Superior temporal gyrus (tissue), 1 donor: Measurements from ENCODE around the gene ALPK1.
"Not testable (repeated sequence)": the region's sequence is repeated elsewhere in the genome, so short reads cannot be mapped to it uniquely, and the experiment has no call there.

Experiments used
- DNase-seq: peaks from one replicate; pipeline ENCODE4 v3.0.0-alpha.2; 2016; ENCODE audit errors: extremely low spot score

ALPK1 gene

DNA sequence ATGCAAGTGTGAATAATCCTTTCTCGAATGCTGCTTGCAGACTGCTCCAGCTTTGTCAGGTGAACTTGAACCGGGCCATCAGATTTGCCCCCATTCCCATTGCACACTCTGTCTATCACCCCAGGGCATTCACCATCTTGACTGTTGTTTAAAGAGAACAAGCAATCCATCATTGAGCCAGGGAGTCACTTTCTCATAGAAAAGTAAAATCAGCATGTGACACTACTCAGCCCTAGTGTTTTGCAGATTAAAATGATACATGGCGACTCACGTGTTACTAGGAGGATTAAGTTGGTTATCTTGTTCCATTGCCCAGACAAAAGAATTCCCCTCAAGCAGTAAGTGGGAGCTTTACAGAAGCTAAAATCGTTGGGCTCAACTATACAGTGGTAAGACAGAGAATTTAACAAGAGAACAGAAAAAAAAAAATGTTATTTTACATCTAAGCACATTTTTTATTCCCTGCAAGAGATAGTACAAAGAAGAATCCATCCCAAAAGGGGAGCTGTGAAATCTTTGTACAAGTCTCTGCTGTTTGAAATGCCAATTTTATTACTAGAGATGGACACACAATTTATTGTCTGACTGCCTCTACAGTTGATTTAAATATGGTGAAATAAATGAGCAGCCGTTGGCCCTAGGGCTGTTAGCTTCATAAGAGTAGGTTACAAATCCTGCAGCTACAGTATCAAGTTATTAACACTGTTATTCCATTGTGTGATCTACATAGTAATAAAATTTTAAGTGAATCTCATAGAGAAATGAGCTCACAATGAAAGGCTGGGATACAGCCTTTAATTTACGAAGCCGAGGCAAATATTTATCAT is 151.3 kb downstream of the ALPK1 start:
- no peak for DNase-seq

DNA sequence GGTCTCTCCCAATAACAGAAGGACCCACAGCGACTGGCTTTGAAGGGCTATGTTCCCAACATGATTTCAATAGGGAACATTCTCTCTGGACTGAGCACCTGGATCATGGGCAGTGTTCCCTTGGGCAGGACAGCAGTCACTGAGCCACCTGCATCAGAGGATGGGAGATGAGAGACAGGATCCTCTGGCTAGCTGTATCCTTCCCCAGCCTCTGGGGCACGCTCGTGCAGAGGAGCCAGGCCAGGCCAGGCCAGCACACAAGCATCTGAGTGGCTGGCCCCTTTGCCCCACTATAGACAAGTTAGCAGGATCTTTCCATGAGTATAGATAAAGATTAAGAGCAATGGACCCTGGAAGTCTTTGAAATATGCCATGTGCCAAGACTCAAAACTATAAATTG is 152.5 kb downstream of the ALPK1 start:
- no peak for DNase-seq

DNA sequence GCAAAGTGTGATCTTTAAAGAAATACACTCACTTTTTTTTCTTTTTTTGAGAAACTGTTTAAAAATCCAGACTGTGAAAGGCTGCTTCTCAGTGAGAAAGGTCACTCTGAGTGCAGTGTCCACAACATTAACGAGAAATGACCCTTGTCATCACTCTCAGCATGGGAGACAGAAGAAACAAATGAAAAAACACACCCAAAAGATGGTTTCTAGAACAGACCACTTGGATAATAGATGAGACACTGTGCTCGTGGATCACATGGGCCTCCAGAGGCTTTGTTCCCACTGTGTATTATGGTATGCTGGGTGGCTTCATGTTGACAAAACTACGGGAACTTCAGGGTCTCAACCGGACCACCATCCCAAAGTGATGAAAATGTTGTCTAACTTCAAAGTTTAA is 153.9 kb downstream of the ALPK1 start:
- no peak for DNase-seq

DNA sequence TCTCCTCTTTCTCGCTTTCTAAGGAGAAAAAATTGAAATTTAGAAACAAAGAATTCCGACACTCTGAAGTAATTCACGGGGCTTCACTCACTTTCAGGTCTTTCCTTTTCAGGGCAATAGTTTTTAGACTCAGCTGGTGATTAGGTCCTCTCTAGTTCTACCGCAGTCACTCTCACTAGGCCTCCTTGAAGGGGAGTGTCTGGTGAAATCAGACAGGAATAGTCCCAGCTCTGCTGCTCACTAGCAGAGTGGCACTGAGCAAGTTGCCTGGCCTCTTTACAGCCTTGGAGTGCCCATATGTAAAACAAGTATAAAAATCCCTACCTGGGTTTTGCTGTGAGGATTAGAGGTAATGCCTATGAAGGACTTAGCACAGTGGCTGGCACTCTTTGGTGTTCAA is 154.7 kb downstream of the ALPK1 start:
- DNase-seq: no peak

DNA sequence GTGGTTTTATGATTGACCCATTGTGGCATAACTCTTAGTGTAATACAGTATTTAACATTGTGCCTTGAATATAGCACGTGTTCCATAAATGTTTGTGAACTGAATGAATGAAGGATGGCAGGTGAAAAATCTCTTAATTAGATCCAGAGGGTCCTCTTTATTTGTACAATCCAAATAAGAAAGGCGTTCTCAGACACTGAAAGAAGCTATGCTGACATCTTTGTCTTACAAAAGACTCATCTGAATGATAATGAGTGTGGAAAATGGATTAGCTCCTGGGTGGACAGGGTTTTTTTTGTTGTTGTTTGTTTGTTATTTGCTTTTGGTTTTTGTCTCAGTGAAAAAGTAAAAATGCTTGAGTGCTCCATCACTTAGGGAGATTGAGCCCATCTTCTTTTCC is 156.2 kb downstream of the ALPK1 start:
- no peak for DNase-seq

DNA sequence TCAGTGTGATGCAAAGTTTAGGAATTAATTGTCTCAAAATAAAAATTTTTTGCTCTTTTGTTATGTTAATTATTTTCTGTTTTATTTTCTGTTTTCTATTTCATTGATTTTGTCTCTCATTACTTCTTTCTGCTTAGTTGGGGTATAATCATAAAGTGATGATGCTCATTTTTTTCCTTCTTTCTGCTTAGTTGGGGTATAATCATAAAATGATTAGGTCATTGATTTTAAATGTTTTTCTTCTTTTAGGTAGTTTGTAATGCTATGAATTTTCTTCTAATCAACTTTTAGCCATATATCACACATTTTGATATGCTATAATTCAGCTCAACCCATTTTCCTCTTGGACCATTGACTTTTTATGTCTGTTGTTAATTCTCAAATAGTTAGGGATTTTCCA is 175.1 kb downstream of the ALPK1 start:
- no peak for DNase-seq

DNA sequence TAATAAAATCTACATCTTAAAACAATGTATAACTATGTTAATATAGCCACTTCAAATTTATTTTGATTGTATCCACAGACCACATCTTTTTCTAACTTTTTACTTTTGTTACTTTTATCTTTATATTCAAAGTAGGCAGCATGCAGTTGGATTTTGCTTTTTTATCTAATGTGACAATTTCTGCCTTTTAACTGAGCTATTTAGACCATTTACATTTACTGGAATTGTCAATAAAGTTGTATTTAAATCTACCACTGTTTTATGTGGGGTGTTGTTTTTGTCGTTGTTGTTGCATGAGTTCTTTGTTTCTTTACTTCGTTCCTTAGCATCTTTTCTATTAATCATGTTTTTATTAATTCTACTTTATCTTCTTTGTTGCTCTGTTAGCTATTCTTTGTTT is 176.8 kb downstream of the ALPK1 start:
- no peak for DNase-seq

DNA sequence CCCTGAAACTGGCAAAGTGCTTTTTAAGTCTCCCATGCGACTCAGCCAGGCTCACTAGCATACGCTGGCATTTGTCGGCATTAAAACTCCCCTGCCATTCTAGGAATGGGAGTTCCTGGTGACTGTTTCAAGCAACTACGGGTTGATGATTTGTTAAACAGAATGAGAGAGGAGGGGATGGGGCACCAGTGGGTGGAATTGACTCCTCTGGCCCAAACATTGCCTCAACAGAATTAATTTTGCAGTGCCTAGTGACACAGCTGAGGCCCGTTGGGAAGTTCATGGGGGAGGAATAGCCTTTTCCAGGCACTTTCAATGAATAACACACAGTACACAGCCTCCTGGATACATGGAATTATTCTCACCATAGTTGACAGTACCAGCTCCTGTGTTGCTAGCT is 188.8 kb downstream of the ALPK1 start:
- no peak for DNase-seq

DNA sequence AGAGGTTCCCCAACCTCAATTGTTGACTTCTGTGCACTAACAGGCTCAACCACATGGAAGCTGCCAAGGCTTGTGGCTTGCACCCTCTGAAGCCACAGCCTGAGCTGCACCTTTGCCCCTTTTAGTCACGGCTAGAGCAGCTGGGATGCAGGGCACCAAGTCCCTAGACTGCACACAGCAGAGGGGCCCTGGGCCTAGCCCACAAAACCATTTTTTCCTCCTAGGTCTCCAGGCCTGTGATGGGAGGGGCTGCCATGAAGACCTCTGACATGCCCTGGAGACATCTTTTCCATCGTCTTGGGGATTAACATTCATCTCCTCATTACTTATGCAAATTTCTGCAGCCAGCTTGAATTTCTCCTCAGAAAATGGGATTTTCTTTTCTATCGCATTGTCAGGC is 193.6 kb downstream of the ALPK1 start:
- DNase-seq: not testable (repeated sequence)
